NCI-H146 (cell line): ENCODE results near the gene HMX2.
A peak's percentile ranks its signal among the peaks of the same experiment; 100 is the strongest.
"Not testable (repeated sequence)": the region's sequence is repeated elsewhere in the genome, so short reads cannot be mapped to it uniquely, and the experiment has no call there.

Experiments
- DNase-seq: peaks from one replicate; lab custom pipeline; 2025; lab: John Stamatoyannopoulos, UW

HMX2 gene

GRCh38 chr10:123151737-123152135 is 3.8 kb downstream of the HMX2 start:
- DNase-seq: no peak

GRCh38 chr10:123153486-123154091 is 5.7 kb downstream of the HMX2 start:
- no peak for DNase-seq

- peak; percentile 99 for DNase-seq
Observed at GRCh38 chr10:123154092-123154710, 6.3 kb downstream of the HMX2 start, which contains the start of gene BUB3. Gene BUB3, plus strand, starts transcription at chr10:123154402. Its CDS starts 516 bp downstream, at chr10:123154918.

GRCh38 chr10:123154711-123155505 is 7.0 kb downstream of the HMX2 start:
- DNase-seq: peak; percentile 67

- no peak for DNase-seq
Observed at GRCh38 chr10:123156078-123156477, 8.1 kb downstream of the HMX2 start.

- no peak for DNase-seq
Observed at GRCh38 chr10:123157210-123157609, 9.3 kb downstream of the HMX2 start.

GRCh38 chr10:123158682-123159081 is 10.7 kb downstream of the HMX2 start:
- DNase-seq: no peak

GRCh38 chr10:123160311-123160980 is 12.5 kb downstream of the HMX2 start:
- no peak for DNase-seq

- no peak for DNase-seq
Observed at GRCh38 chr10:123164319-123164718, 16.4 kb downstream of the HMX2 start.

- DNase-seq: no peak
Observed at GRCh38 chr10:123165445-123166072, 17.6 kb downstream of the HMX2 start.

GRCh38 chr10:123166618-123167017 is 18.7 kb downstream of the HMX2 start:
- no peak for DNase-seq

- DNase-seq: no peak
Observed at GRCh38 chr10:123170961-123171360, 23.0 kb downstream of the HMX2 start.

- DNase-seq: not testable (repeated sequence)
Observed at GRCh38 chr10:123171616-123172015, 23.7 kb downstream of the HMX2 start.

- DNase-seq: no peak
Observed at GRCh38 chr10:123175389-123176387, 27.8 kb downstream of the HMX2 start.

GRCh38 chr10:123178390-123178789 is 30.5 kb downstream of the HMX2 start:
- DNase-seq: not testable (repeated sequence)

- no peak for DNase-seq
Observed at GRCh38 chr10:123180101-123181090, 32.5 kb downstream of the HMX2 start.

GRCh38 chr10:123183724-123184123 is 35.8 kb downstream of the HMX2 start:
- no peak for DNase-seq

- no peak for DNase-seq
Observed at GRCh38 chr10:123187781-123188180, 39.8 kb downstream of the HMX2 start.

GRCh38 chr10:123191886-123192285 is 44.0 kb downstream of the HMX2 start:
- DNase-seq: no peak
